Effector memory CD4-positive, alpha-beta T cell (primary cell): ENCODE measurements around the gene ADAMTS4.
"Not testable (repeated sequence)": the region's sequence is repeated elsewhere in the genome, so short reads cannot be mapped to it uniquely, and the experiment has no call there.

Source experiments
- DNase-seq, 3 donors: peaks; one replicate each; pipeline ENCODE4 v3.0.0-alpha.2; 2020
- H3K27ac ChIP-seq: 2 replicates; pipeline ENCODE4 v1.7.0; 2013; ENCODE audit warnings: mild to moderate bottlenecking, low read length, moderate library complexity; ENCODE audit not compliant: insufficient read depth, poor library complexity, severe bottlenecking
- H3K27me3 ChIP-seq: replicated peaks from 2 replicates; pipeline ENCODE4 v1.7.0; 2013; ENCODE audit warnings: mild to moderate bottlenecking, low read length; ENCODE audit not compliant: insufficient read depth, control insufficient read depth, poor library complexity, severe bottlenecking
- H3K36me3 ChIP-seq: 2 replicates; pipeline ENCODE4 v1.7.0; 2013; ENCODE audit warnings: mild to moderate bottlenecking, low read length, moderate library complexity; ENCODE audit not compliant: control insufficient read depth, insufficient read depth
- H3K4me1 ChIP-seq: 2 replicates; pipeline ENCODE4 v1.7.0; 2013; ENCODE audit warnings: low read length, mild to moderate bottlenecking; ENCODE audit not compliant: control insufficient read depth, insufficient read depth, poor library complexity, severe bottlenecking
- H3K4me3 ChIP-seq: 2 replicates; pipeline ENCODE4 v1.7.0; 2013; ENCODE audit warnings: low read length, low read depth, mild to moderate bottlenecking; ENCODE audit not compliant: insufficient read depth, poor library complexity, severe bottlenecking
- H3K9me3 ChIP-seq: 2 replicates; pipeline ENCODE4 v1.7.0; 2013; ENCODE audit warnings: mild to moderate bottlenecking, low read length, moderate library complexity; ENCODE audit not compliant: control insufficient read depth

Gene ADAMTS4

GRCh38 chr1:161227196-161227871 lies 28.5 kb upstream of the ADAMTS4 start:
- H3K27ac ChIP-seq = no peak overlapping the region
- no peaks in the 10 kb centered on the region for H3K9me3 ChIP-seq
- DNase-seq = peak; percentile 65 to 81 (median 73)
- H3K36me3 ChIP-seq = peaks cover 21% of the 10 kb centered on the region
- no peaks in the 10 kb centered on the region for H3K27me3 ChIP-seq
- peaks cover 20% of the 10 kb centered on the region for H3K4me1 ChIP-seq
- no peak overlapping the region for H3K4me3 ChIP-seq

GRCh38 chr1:161226759-161227158 lies 27.9 kb upstream of the ADAMTS4 start:
- Histone ChIP-seq H3K4me1 (peaks cover 20% of the 10 kb centered on the region), H3K9me3 (no peaks in the 10 kb centered on the region), H3K36me3 (peaks cover 21% of the 10 kb centered on the region), H3K4me3 (peak overlapping the region; percentile 70), H3K27ac (no peak overlapping the region), H3K27me3 (no peaks in the 10 kb centered on the region)
- no peak for DNase-seq

GRCh38 chr1:161226320-161226711 lies 27.5 kb upstream of the ADAMTS4 start:
- DNase-seq = no peak
- peak overlapping the region; percentile 56 for H3K27ac ChIP-seq
- no peaks in the 10 kb centered on the region for H3K27me3 ChIP-seq
- no peaks in the 10 kb centered on the region for H3K9me3 ChIP-seq
- H3K36me3 ChIP-seq = peaks cover 21% of the 10 kb centered on the region
- H3K4me1 ChIP-seq = peaks cover 20% of the 10 kb centered on the region
- H3K4me3 ChIP-seq = peak overlapping the region; percentile 70

- H3K36me3 ChIP-seq = peaks cover 21% of the 10 kb centered on the region
These were observed 26.9 kb upstream of the ADAMTS4 start, which contains the start of gene TOMM40L for GRCh38 chr1:161225534-161226319. Gene TOMM40L, plus strand, starts transcription at chr1:161226060. Its CDS starts 430 bp downstream, at chr1:161226490.

GRCh38 chr1:161225178-161225533 lies 26.3 kb upstream of the ADAMTS4 start:
- peaks cover 20% of the 10 kb centered on the region for H3K4me1 ChIP-seq
- H3K4me3 ChIP-seq = no peak overlapping the region
- H3K36me3 ChIP-seq = peaks cover 20% of the 10 kb centered on the region
- H3K27ac ChIP-seq = peak overlapping the region; percentile 10
- DNase-seq = no peak
- no peaks in the 10 kb centered on the region for H3K27me3 ChIP-seq
- no peaks in the 10 kb centered on the region for H3K9me3 ChIP-seq

More at GRCh38 chr1:161225534-161226319, 26.9 kb upstream of the ADAMTS4 start, which contains the start of gene TOMM40L:
- peak within 1 kb of the TSS; percentile 56 for H3K27ac ChIP-seq
- peaks cover 20% of the 10 kb centered on the region for H3K4me1 ChIP-seq
- H3K27me3 ChIP-seq = no peaks in the 10 kb centered on the region
- no peaks in the 10 kb centered on the region for H3K9me3 ChIP-seq
- peak within 1 kb of the TSS; percentile 70 for H3K4me3 ChIP-seq
- peak; percentile 83 to 86 (median 84) for DNase-seq

- not testable (repeated sequence) for H3K4me3 ChIP-seq, H3K9me3 ChIP-seq, DNase-seq, H3K27me3 ChIP-seq, H3K27ac ChIP-seq
- peaks cover 15% of the 10 kb centered on the region for H3K36me3 ChIP-seq
- peaks cover 20% of the 10 kb centered on the region for H3K4me1 ChIP-seq
These were observed 25.8 kb upstream of the ADAMTS4 start for GRCh38 chr1:161224695-161225087.

- no peak overlapping the region for H3K4me3 ChIP-seq
- H3K27ac ChIP-seq = no peak overlapping the region
- H3K36me3 ChIP-seq = peaks cover 9% of the 10 kb centered on the region
- no peaks in the 10 kb centered on the region for H3K27me3 ChIP-seq
- peaks cover 20% of the 10 kb centered on the region for H3K4me1 ChIP-seq
- no peaks in the 10 kb centered on the region for H3K9me3 ChIP-seq
- no peak for DNase-seq
These were observed 25.2 kb upstream of the ADAMTS4 start for GRCh38 chr1:161223805-161224694.

GRCh38 chr1:161222175-161223019 lies 23.5 kb upstream of the ADAMTS4 start:
- Histone ChIP-seq H3K27me3 (no peaks in the 10 kb centered on the region), H3K9me3 (no peaks in the 10 kb centered on the region), H3K36me3 (no peaks in the 10 kb centered on the region), H3K27ac (no peak overlapping the region), H3K4me1 (peaks cover 19% of the 10 kb centered on the region), H3K4me3 (no peak overlapping the region)
- DNase-seq = no peak

- no peak for DNase-seq
- no peaks in the 10 kb centered on the region for H3K9me3 ChIP-seq
- H3K36me3 ChIP-seq = no peaks in the 10 kb centered on the region
- no peak overlapping the region for H3K27ac ChIP-seq
- no peaks in the 10 kb centered on the region for H3K27me3 ChIP-seq
- H3K4me3 ChIP-seq = no peak overlapping the region
- H3K4me1 ChIP-seq = peaks cover 3% of the 10 kb centered on the region
These were observed 21.1 kb upstream of the ADAMTS4 start for GRCh38 chr1:161220002-161220401.
